ENCODE measurements around the gene TRPT1. TPM values are rescaled to one million over a fixed set of nuclear protein-coding genes. Genes with fewer than 3 reads are reported as not detected.
A peak's percentile ranks its signal among the peaks of the same experiment; 100 is the strongest.

The TRPT1 gene
- total and polyA plus RNA-seq, 9 of the 15 experiments (the other 6 are each of a cell fraction or from before 2014, with no cell fraction given) = 4.6 to 41.7 (median 23.1) TPM

GRCh38 chr11:64206457-64207255, 19.3 kb downstream of the TRPT1 start, which contains the start of gene FERMT3 (continued):
- TF ChIP-seq MEIS2 (IDR thresholded peaks at IDR 0.05; ENCODE audit: partially characterized antibody) = no peak
- no peak for TF ChIP-seq CCAR2 (IDR thresholded peaks at IDR 0.05; ENCODE audit: low read depth, low read length)
- no peak for TF ChIP-seq SAFB (IDR thresholded peaks at IDR 0.05; ENCODE audit: borderline replicate concordance, low read depth, low read length)
- no peak for TF ChIP-seq RAD51 (IDR thresholded peaks at IDR 0.05; ENCODE audit: borderline replicate concordance, low read depth)
- peak; percentile 43 for TF ChIP-seq ZBTB9 (CRISPR knock-in tag; IDR thresholded peaks at IDR 0.05)
- TF ChIP-seq MNT (conservative IDR thresholded peaks at IDR 0.05) = peak; percentile 42 to 61; a peak in 2 of 4 replicates
- 0 out of 2 replicates have a peak, but pooled peaks have one; percentile 12 for TF ChIP-seq L3MBTL2 (IDR thresholded peaks at IDR 0.05)
- TF ChIP-seq OTX1 (CRISPR knock-in tag; IDR thresholded peaks at IDR 0.05) = no peak
- no peak for TF ChIP-seq BRCA1 (IDR thresholded peaks at IDR 0.05)
- 0 out of 2 replicates have a peak, but pooled peaks have one; percentile 3 for TF ChIP-seq BRCA1 (CRISPR knock-in tag; IDR thresholded peaks at IDR 0.05)
- no peak for TF ChIP-seq NFE2 (IDR thresholded peaks at IDR 0.05; ENCODE audit: low read depth)
- peak; percentile 33; the same call in 1 of the 2 replicates for TF ChIP-seq NFIC (IDR thresholded peaks at IDR 0.05)
- peak; percentile 65; the same call in 1 of the 2 replicates for TF ChIP-seq RNF2 (IDR thresholded peaks at IDR 0.05)
- no peak for TF ChIP-seq MAFK (IDR thresholded peaks at IDR 0.05; ENCODE audit: low read length)
- no peak for TF ChIP-seq ARHGAP35 (IDR thresholded peaks at IDR 0.05; ENCODE audit: partially characterized antibody)
- TF ChIP-seq CCNT2 (IDR thresholded peaks at IDR 0.05; ENCODE audit: borderline replicate concordance, extremely low read depth, insufficient read length, low read depth, low read length) = peak; percentile 18
- 0 out of 2 replicates have a peak, but pooled peaks have one; percentile 24 for TF ChIP-seq NCOR1 (IDR thresholded peaks at IDR 0.05)
- TF ChIP-seq SUPT5H (IDR thresholded peaks at IDR 0.05) = peak; percentile 75
- peak; percentile 70 for TF ChIP-seq POLR2B (IDR thresholded peaks at IDR 0.05; ENCODE audit: low read depth, partially characterized antibody)
- TF ChIP-seq CREB3 (tag; conservative IDR thresholded peaks at IDR 0.05; ENCODE audit: low read depth) = 0 out of 2 replicates have a peak, but pooled peaks have one; percentile 39
- TF ChIP-seq EHMT2 (IDR thresholded peaks at IDR 0.05) = no peak
- TF ChIP-seq NR2C1 (IDR thresholded peaks at IDR 0.05) = no peak
- TF ChIP-seq NR2C1 (tag; IDR thresholded peaks at IDR 0.05) = peak; percentile 25; the same call in 1 of the 2 replicates
- peak; percentile 69; the same call in 1 of the 2 replicates for TF ChIP-seq PTBP1 (IDR thresholded peaks at IDR 0.05; ENCODE audit: low read depth, low read length)
- peak; percentile 18 for TF ChIP-seq MYC (IDR thresholded peaks at IDR 0.05; ENCODE audit: low read depth, low read length)
- no peak for TF ChIP-seq MYC (CRISPR knock-in tag; IDR thresholded peaks at IDR 0.05; ENCODE audit: borderline replicate concordance, low read depth)
- 0 out of 2 replicates have a peak, but pooled peaks have one; percentile 52 for TF ChIP-seq ZSCAN29 (IDR thresholded peaks at IDR 0.05)
